HepG2 (cell line): Measurements from ENCODE around the gene RINL. TPM values are rescaled to one million over a fixed set of nuclear protein-coding genes. Genes with fewer than 3 reads are reported as not detected.

Source experiments
- ATAC-seq: fragments of 200-7000 bp; cut with Tn5 transposase; 3 replicates; pipeline ENCODE4 v1.9.1; 2020; ENCODE audit warnings: mild to moderate bottlenecking, moderate library complexity
- BruUV-seq: library from RNA; stranded (reverse); fragments of 400-500 nt; replicated peaks from 2 replicates; lab custom pipeline; 2021; lab: Mats Ljungman, UMichigan
- CTCF ChIA-PET: fragments of 300-600 bp; formaldehyde crosslinking; extraction: SDS; loops from one replicate; lab custom pipeline; 2021; ENCODE audit warnings: low total read pairs, inconsistent platforms, low intra/inter-chr PET ratio; lab: Yijun Ruan, JAX
- POLR2A ChIA-PET: fragments of 350-600 bp; sonication (Branson Sonifier 250); formaldehyde crosslinking; loops from one replicate; lab custom pipeline; 2020; ENCODE audit warnings: antibody characterized with exemption, inconsistent platforms; lab: Yijun Ruan, JAX
- DNase-seq: peaks from one replicate; pipeline ENCODE4 v3.0.0-alpha.2; 2015; ENCODE audit warnings: low spot score
- FAIRE-seq: peaks from 3 replicates; lab custom pipeline; 2011; peaks lifted over from hg19 to GRCh38; lab: Jason Lieb, UNC
- H2AFZ ChIP-seq: one replicate; pipeline ENCODE4 v1.6.1; 2011; ENCODE audit warnings: low read length, inconsistent platforms
- H3K27ac ChIP-seq: fragments of 300-600 bp; 3 replicates; pipeline ENCODE4 v1.8.0; 2011; ENCODE audit warnings: mixed run types, mild to moderate bottlenecking, mixed read lengths, low read length, inconsistent platforms; ENCODE audit not compliant: insufficient read depth; ENCODE audit errors: extremely low read length
- H3K27me3 ChIP-seq, 2 experiments: fragments of 200-600 bp in 1 of 2; 2 replicates in 1 of 2; 3 replicates in 1 of 2; pipeline versions ENCODE4 v1.6.0 to v1.8.0; 2011; ENCODE audit warnings: low read length in 2 of 2, mild to moderate bottlenecking in 2 of 2, moderate library complexity in 2 of 2, inconsistent platforms in 1 of 2; ENCODE audit not compliant: insufficient read depth in 2 of 2, control insufficient read depth in 1 of 2
- H3K36me3 ChIP-seq, 2 experiments: fragments of 200-600 bp in 1 of 2; replicated peaks in 1 of 2; 2 replicates in 1 of 2; 3 replicates in 1 of 2; pipeline versions ENCODE4 v1.5.1 to v1.8.0; 2011; ENCODE audit warnings: low read length in 2 of 2, inconsistent platforms in 1 of 2; ENCODE audit not compliant: insufficient read depth in 2 of 2, control insufficient read depth in 1 of 2
- H3K4me1 ChIP-seq: 2 replicates; pipeline ENCODE4 v1.5.1; 2012; ENCODE audit warnings: low read length, inconsistent platforms; ENCODE audit not compliant: insufficient read depth
- H3K4me2 ChIP-seq: 2 replicates; pipeline ENCODE4 v1.6.0; 2011; ENCODE audit warnings: low read depth, low read length, inconsistent platforms
- H3K4me3 ChIP-seq, 3 experiments: fragments of 200-600 bp in 1 of 3; sonication (generic), shearing (Covaris generic) in 1 of 3; replicated peaks in 1 of 3; 2 replicates each; pipeline ENCODE4 v1.5.1; 2011 to 2016; ENCODE audit warnings: low read length in 3 of 3, inconsistent platforms in 2 of 3, low read depth in 2 of 3, mild to moderate bottlenecking in 2 of 3, control low read depth in 1 of 3, mixed read lengths in 1 of 3; ENCODE audit not compliant: insufficient read depth in 1 of 3
- H3K79me2 ChIP-seq: one replicate; pipeline ENCODE4 v1.6.1; 2011; ENCODE audit warnings: low read length, inconsistent platforms; ENCODE audit not compliant: insufficient read depth
- H3K9ac ChIP-seq: 2 replicates; pipeline ENCODE4 v1.6.0; 2011; ENCODE audit warnings: mild to moderate bottlenecking, low read depth, low read length, inconsistent platforms; ENCODE audit not compliant: insufficient read depth
- H3K9me3 ChIP-seq: 2 replicates; pipeline ENCODE4 v1.5.1; 2012; ENCODE audit warnings: mild to moderate bottlenecking, low read length
- H4K20me1 ChIP-seq: 2 replicates; pipeline ENCODE4 v1.6.0; 2011; ENCODE audit warnings: inconsistent platforms, mild to moderate bottlenecking, low read length, moderate library complexity; ENCODE audit not compliant: insufficient read depth
- ADNP ChIP-seq: sonication (generic); formaldehyde crosslinking; IDR thresholded peaks from 2 replicates; pipeline ENCODE4 v1.4.0; 2020; ENCODE audit warnings: missing genetic modification reagents
- HCFC1 ChIP-seq: fragments of 150-350 bp; IDR thresholded peaks from 2 replicates; pipeline ENCODE4 v1.6.1; 2014; ENCODE audit warnings: low read depth, low read length
- ISL2 ChIP-seq: sonication (generic); formaldehyde crosslinking; IDR thresholded peaks from 2 replicates; pipeline ENCODE4 v1.5.0; 2020; ENCODE audit warnings: missing genetic modification reagents
- MTA3 ChIP-seq: sonication (generic); formaldehyde crosslinking; IDR thresholded peaks from 2 replicates; pipeline ENCODE4 v1.4.0; 2020; ENCODE audit warnings: missing genetic modification reagents
- NR2C2 ChIP-seq: sonication (generic); formaldehyde crosslinking; IDR thresholded peaks from 2 replicates; pipeline ENCODE4 v1.4.0; 2020; ENCODE audit warnings: missing genetic modification reagents, mild to moderate bottlenecking, moderate library complexity, borderline replicate concordance
- PCBP1 ChIP-seq: fragments of 200-400 bp; formaldehyde crosslinking; IDR thresholded peaks from 2 replicates; pipeline ENCODE4 v1.6.1; 2017; ENCODE audit warnings: mild to moderate bottlenecking, low read depth, low read length, borderline replicate concordance
- SNAPC5 ChIP-seq: sonication (generic); formaldehyde crosslinking; IDR thresholded peaks from 2 replicates; pipeline ENCODE4 v1.8.1; 2023; ENCODE audit warnings: mild to moderate bottlenecking, missing genetic modification reagents, borderline replicate concordance
- TRAFD1 ChIP-seq: sonication (generic); formaldehyde crosslinking; IDR thresholded peaks from 2 replicates; pipeline ENCODE4 v1.5.1; 2020; ENCODE audit warnings: missing genetic modification reagents, mild to moderate bottlenecking, borderline replicate concordance
- ZFYVE20 ChIP-seq: sonication (generic); formaldehyde crosslinking; IDR thresholded peaks from 2 replicates; pipeline ENCODE4 v1.8.0; 2023; ENCODE audit warnings: low read depth, mild to moderate bottlenecking, moderate library complexity, missing genetic modification reagents, borderline replicate concordance
- ZNF260 ChIP-seq: sonication (generic); formaldehyde crosslinking; IDR thresholded peaks from 2 replicates; pipeline ENCODE4 v1.4.0; 2020; ENCODE audit warnings: missing genetic modification reagents, low read depth, mild to moderate bottlenecking, borderline replicate concordance
- ZNF546 ChIP-seq: sonication (generic); formaldehyde crosslinking; conservative IDR thresholded peaks from 2 replicates; pipeline ENCODE4 v1.8.1; 2023; ENCODE audit warnings: mild to moderate bottlenecking, missing genetic modification reagents
- ZNF687 ChIP-seq: sonication (generic); formaldehyde crosslinking; IDR thresholded peaks from 2 replicates; pipeline ENCODE4 v1.5.1; 2020; ENCODE audit warnings: mild to moderate bottlenecking, missing genetic modification reagents, moderate library complexity
- ZNF780A ChIP-seq: sonication (generic); formaldehyde crosslinking; IDR thresholded peaks from 2 replicates; pipeline ENCODE4 v1.8.0; 2022; ENCODE audit warnings: mild to moderate bottlenecking, missing genetic modification reagents, moderate library complexity
- whole genome bisulfite sequencing: methylation state at CpG from one replicate; pipeline ENCODE4 v1.1.6; 2017; ENCODE audit warnings: low lambda C conversion rate; 5-methylcytosine and 5-hydroxymethylcytosine counted together
- in situ Hi-C: cut with HindIII; loops from 2 replicates; pipeline ENCODE4 v1.10.0; 2017; ENCODE audit warnings: low pct_unique_long_range_greater_than_20kb; ENCODE audit not compliant: extremely low pct_ligation_motif_present
- intact Hi-C: fragments of 100-400 bp; cut with micrococcal nuclease; formaldehyde crosslinking; loops from one replicate; pipeline ENCODE4 v1.10.0; 2022; ENCODE audit not compliant: unreplicated experiment
- polyA plus RNA-seq, 8 experiments: library from polyadenylated mRNA; depleted of rRNA in 3 of 8; stranded (reverse) in 7 of 8; unstranded in 1 of 8; fragments of >200 nt; fragmentation: Illumina TruSeq in 4 of 8; extraction: Trizol in 4 of 8; gene quantifications; 2 replicates each; pipeline versions ENCODE4 v1.2.1 to v1.2.3, GENCODE V29; 2011 to 2016; ENCODE audit warnings: low read depth in 4 of 8, missing spikeins in 1 of 8, mixed read lengths in 1 of 8; ENCODE audit not compliant: insufficient read depth in 1 of 8
- total RNA-seq, 5 experiments: library from RNA; depleted of rRNA; stranded (reverse); fragments of >200 nt; fragmentation: Illumina TruSeq; extraction: Trizol; gene quantifications; 2 replicates each; pipeline ENCODE4 v1.2.3, GENCODE V29; 2016; ENCODE audit warnings: low read depth in 1 of 5

Gene RINL
- total and polyA plus RNA-seq, 2 of the 13 experiments (the other 11 are each of a cell fraction or from before 2014, with no cell fraction given): 11.4 to 18.0 TPM

GRCh38 chr19:38924388-38924787 is 46.3 kb upstream of the RINL start:
- no peak overlapping the region for H2AFZ ChIP-seq
- H3K4me1 ChIP-seq: peaks cover 7% of the 10 kb centered on the region
- no peaks in the 10 kb centered on the region for H3K27me3 ChIP-seq
- POLR2A ChIA-PET: no interaction called here
- whole genome bisulfite sequencing: 98% methylated on average over 7 of the region's 7 CpGs
- peaks cover 15 to 37% of the 10 kb centered on the region in 2 experiments for H3K36me3 ChIP-seq
- no peak overlapping the region for H3K4me3 ChIP-seq
- no peaks in the 10 kb centered on the region for H4K20me1 ChIP-seq
- intact Hi-C loops (no loop called here), in situ Hi-C loops (loop anchor here (25.0 kb wide), 1 partner anchor 187 kb away; the partner anchor contains the start of gene CAPN12)
- FAIRE-seq (no peak), ATAC-seq (no peak), DNase-seq (no peak)
- H3K79me2 ChIP-seq: peaks cover 13% of the 10 kb centered on the region
- CTCF ChIA-PET: no interaction called here
- H3K9me3 ChIP-seq: no peaks in the 10 kb centered on the region
- BruUV-seq: no TSS peak
- H3K27ac ChIP-seq: no peak overlapping the region
- H3K9ac ChIP-seq: no peak overlapping the region
- TF ChIP-seq ZNF546 (no peak), PCBP1 (no peak), ADNP (CRISPR knock-in tag) (no peak), ISL2 (no peak), SNAPC5 (CRISPR knock-in tag) (no peak), ZNF780A (CRISPR knock-in tag) (no peak), HCFC1 (no peak), MTA3 (no peak), NR2C2 (CRISPR knock-in tag) (no peak), ZNF260 (CRISPR knock-in tag) (no peak), ZNF687 (no peak), TRAFD1 (no peak), ZFYVE20 (CRISPR knock-in tag) (no peak)
- H3K4me2 ChIP-seq: no peak overlapping the region
